ENCODE measurements around the gene NMU. TPM values are rescaled to one million over a fixed set of nuclear protein-coding genes. Genes with fewer than 3 reads are reported as not detected.
A peak's percentile ranks its signal among the peaks of the same experiment; 100 is the strongest.

Gene NMU
- total and polyA plus RNA-seq, 4 donors: 1.1 to 2.6 (median 1.6) TPM

GRCh38 chr4:55663145-55663544 lies 27.0 kb upstream of the NMU start:
- no peaks in the 10 kb centered on the region for H3K27me3 ChIP-seq (ENCODE audit: control insufficient read depth in 3 of 3, insufficient read depth in 3 of 3, low read length in 2 of 3)
- H3K27ac ChIP-seq (ENCODE audit: low read depth in 1 of 2, low read length in 1 of 2): no peak overlapping the region
- no peak overlapping the region for H3K9ac ChIP-seq (ENCODE audit: insufficient read depth in 1 of 2, low read length in 2 of 2)
- no peaks in the 10 kb centered on the region for H3K4me1 ChIP-seq (ENCODE audit: control insufficient read depth in 5 of 5, insufficient read depth in 5 of 5, low read length in 5 of 5)
- no peak for TF ChIP-seq CTCF (IDR thresholded peaks at IDR 0.05; ENCODE audit: control extremely low read depth, extremely low read depth)
- ATAC-seq (ENCODE audit: insufficient read depth, low FRiP score): no peak
- H3K36me3 ChIP-seq (ENCODE audit: control insufficient read depth in 4 of 4, insufficient read depth in 4 of 4, low read length in 4 of 4): no peaks in the 10 kb centered on the region
- no peak overlapping the region for H3K4me3 ChIP-seq
- H3K9me3 ChIP-seq (ENCODE audit: control insufficient read depth in 4 of 4, insufficient read depth in 3 of 4, low read length in 3 of 4): peaks cover 0 to 3% (median 0%) of the 10 kb centered on the region in 4 donors
- WGBS, 2 donors: 94 to 95% methylated on average over 6 of the region's 6 CpGs
- DNase-seq: no peak

GRCh38 chr4:55661398-55662056 lies 25.4 kb upstream of the NMU start:
- TF ChIP-seq CTCF (IDR thresholded peaks at IDR 0.05; ENCODE audit: control extremely low read depth, extremely low read depth): no peak
- DNase-seq (no peak), ATAC-seq (ENCODE audit: insufficient read depth, low FRiP score) (peak; percentile 66)
- H3K4me1 ChIP-seq (ENCODE audit: control insufficient read depth in 5 of 5, insufficient read depth in 5 of 5, low read length in 5 of 5): no peaks in the 10 kb centered on the region
- no peak overlapping the region for H3K9ac ChIP-seq (ENCODE audit: insufficient read depth in 1 of 2, low read length in 2 of 2)
- 51 to 76% methylated on average over 5 of the region's 5 CpGs for WGBS, 2 donors
- no peak overlapping the region for H3K27ac ChIP-seq (ENCODE audit: low read depth in 1 of 2, low read length in 1 of 2)
- H3K4me3 ChIP-seq: no peak overlapping the region
- H3K27me3 ChIP-seq (ENCODE audit: control insufficient read depth in 3 of 3, insufficient read depth in 3 of 3, low read length in 2 of 3): no peaks in the 10 kb centered on the region
- no peaks in the 10 kb centered on the region for H3K36me3 ChIP-seq (ENCODE audit: control insufficient read depth in 4 of 4, insufficient read depth in 4 of 4, low read length in 4 of 4)
- H3K9me3 ChIP-seq (ENCODE audit: control insufficient read depth in 4 of 4, insufficient read depth in 3 of 4, low read length in 3 of 4): peaks cover 0 to 3% (median 0%) of the 10 kb centered on the region in 4 donors

- Histone ChIP-seq H3K9ac (ENCODE audit: insufficient read depth in 1 of 2, low read length in 2 of 2) (no peak overlapping the region), H3K4me1 (ENCODE audit: control insufficient read depth in 5 of 5, insufficient read depth in 5 of 5, low read length in 5 of 5) (no peaks in the 10 kb centered on the region), H3K4me3 (no peak overlapping the region), H3K36me3 (ENCODE audit: control insufficient read depth in 4 of 4, insufficient read depth in 4 of 4, low read length in 4 of 4) (no peaks in the 10 kb centered on the region), H3K27ac (ENCODE audit: low read depth in 1 of 2, low read length in 1 of 2) (no peak overlapping the region), H3K27me3 (ENCODE audit: control insufficient read depth in 3 of 3, insufficient read depth in 3 of 3, low read length in 2 of 3) (no peaks in the 10 kb centered on the region), H3K9me3 (ENCODE audit: control insufficient read depth in 4 of 4, insufficient read depth in 3 of 4, low read length in 3 of 4) (peaks cover 0 to 3% (median 0%) of the 10 kb centered on the region in 4 donors)
- ATAC-seq (ENCODE audit: insufficient read depth, low FRiP score) (no peak), DNase-seq (no peak)
- no peak for TF ChIP-seq CTCF (IDR thresholded peaks at IDR 0.05; ENCODE audit: control extremely low read depth, extremely low read depth)
- WGBS, 2 donors: 96 to 97% methylated on average over 5 of the region's 5 CpGs
Observed at GRCh38 chr4:55658657-55659056, 22.6 kb upstream of the NMU start.

GRCh38 chr4:55654131-55654530 lies 18.0 kb upstream of the NMU start:
- no peak for TF ChIP-seq CTCF (IDR thresholded peaks at IDR 0.05; ENCODE audit: control extremely low read depth, extremely low read depth)
- Histone ChIP-seq H3K9ac (ENCODE audit: insufficient read depth in 1 of 2, low read length in 2 of 2) (no peak overlapping the region), H3K9me3 (ENCODE audit: control insufficient read depth in 4 of 4, insufficient read depth in 3 of 4, low read length in 3 of 4) (peaks cover 0 to 1% (median 0%) of the 10 kb centered on the region in 4 donors), H3K27ac (ENCODE audit: low read depth in 1 of 2, low read length in 1 of 2) (no peak overlapping the region), H3K4me3 (no peak overlapping the region), H3K4me1 (ENCODE audit: control insufficient read depth in 5 of 5, insufficient read depth in 5 of 5, low read length in 5 of 5) (no peaks in the 10 kb centered on the region), H3K27me3 (ENCODE audit: control insufficient read depth in 3 of 3, insufficient read depth in 3 of 3, low read length in 2 of 3) (no peaks in the 10 kb centered on the region), H3K36me3 (ENCODE audit: control insufficient read depth in 4 of 4, insufficient read depth in 4 of 4, low read length in 4 of 4) (no peaks in the 10 kb centered on the region)
- ATAC-seq (ENCODE audit: insufficient read depth, low FRiP score): no peak
- 91 to 93% methylated on average over 5 of the region's 5 CpGs for WGBS, 2 donors
- DNase-seq: no peak
